ENCODE data around the gene RFX1. TPM values are rescaled to one million over a fixed set of nuclear protein-coding genes. Genes with fewer than 3 reads are reported as not detected.
"Not testable (repeated sequence)": the region's sequence is repeated elsewhere in the genome, so short reads cannot be mapped to it uniquely, and the experiment has no call there.

Gene RFX1
- total RNA-seq, 1 donor from 2014 or later, result 17.0 TPM

GRCh38 chr19:14022469-14022868 lies 16.3 kb upstream of the RFX1 start:
- no peaks in the 10 kb centered on the region for H3K36me3 Mint-ChIP-seq (ENCODE audit: low read depth)
- DNase-seq (ENCODE audit: low spot score), result no peak
- H3K27me3 Mint-ChIP-seq (ENCODE audit: insufficient read depth), result peaks cover 4% of the 10 kb centered on the region
- no peaks in the 10 kb centered on the region for H3K9me3 Mint-ChIP-seq
- intact Hi-C loops (cut with micrococcal nuclease), result no loop called here
- no peak overlapping the region for H3K4me3 Mint-ChIP-seq
- H3K27ac Mint-ChIP-seq, result no peak overlapping the region
- peaks cover 5% of the 10 kb centered on the region for H3K4me1 Mint-ChIP-seq (ENCODE audit: low read depth)

- Mint-ChIP-seq H3K4me1 (ENCODE audit: low read depth) (peaks cover 5% of the 10 kb centered on the region), H3K9me3 (no peaks in the 10 kb centered on the region), H3K4me3 (no peak overlapping the region), H3K36me3 (ENCODE audit: low read depth) (no peaks in the 10 kb centered on the region), H3K27ac (no peak overlapping the region), H3K27me3 (ENCODE audit: insufficient read depth) (peaks cover 2% of the 10 kb centered on the region)
- DNase-seq (ENCODE audit: low spot score), result no peak
- intact Hi-C loops (cut with micrococcal nuclease), result no loop called here
Observed at GRCh38 chr19:14021474-14021873, 15.4 kb upstream of the RFX1 start.

GRCh38 chr19:14019739-14020138 lies 13.6 kb upstream of the RFX1 start:
- H3K27ac Mint-ChIP-seq; H3K36me3 Mint-ChIP-seq (ENCODE audit: low read depth); H3K4me3 Mint-ChIP-seq: not testable (repeated sequence)

GRCh38 chr19:14019100-14019499 lies 13.0 kb upstream of the RFX1 start:
- peaks cover 2% of the 10 kb centered on the region for H3K27me3 Mint-ChIP-seq (ENCODE audit: insufficient read depth)
- no peaks in the 10 kb centered on the region for H3K36me3 Mint-ChIP-seq (ENCODE audit: low read depth)
- H3K27ac Mint-ChIP-seq, result no peak overlapping the region
- DNase-seq (ENCODE audit: low spot score), result no peak
- H3K4me1 Mint-ChIP-seq (ENCODE audit: low read depth), result peaks cover 5% of the 10 kb centered on the region
- H3K9me3 Mint-ChIP-seq, result no peaks in the 10 kb centered on the region
- H3K4me3 Mint-ChIP-seq, result no peak overlapping the region
- intact Hi-C loops (cut with micrococcal nuclease), result no loop called here

More at GRCh38 chr19:14019739-14020138, 13.6 kb upstream of the RFX1 start:
- H3K9me3 Mint-ChIP-seq; intact Hi-C loops (cut with micrococcal nuclease); DNase-seq (ENCODE audit: low spot score); H3K4me1 Mint-ChIP-seq (ENCODE audit: low read depth); H3K27me3 Mint-ChIP-seq (ENCODE audit: insufficient read depth): not testable (repeated sequence)

DNA sequence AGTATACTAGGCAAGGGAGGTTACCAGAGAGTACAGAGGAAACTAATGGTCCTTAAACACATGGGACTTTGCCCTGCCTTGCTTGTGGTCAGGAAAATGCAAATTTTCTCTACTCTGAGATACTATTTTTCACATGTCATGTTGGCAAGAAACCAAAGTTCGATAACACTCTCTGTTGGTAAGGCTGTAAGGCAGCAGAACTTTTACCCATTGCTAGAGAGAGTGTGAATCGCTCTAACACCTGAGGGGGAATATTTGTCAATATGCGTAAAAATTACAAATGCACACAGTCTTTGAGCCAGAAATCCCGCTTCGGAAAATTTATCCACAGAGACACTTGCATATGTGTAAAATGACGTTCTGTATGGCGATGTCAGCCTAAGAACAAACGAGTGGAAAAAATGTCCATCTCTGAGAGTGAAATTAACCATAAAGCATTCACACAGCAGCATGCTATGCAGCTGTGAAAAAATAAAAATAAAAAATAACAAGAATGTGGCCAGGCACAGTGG lies 9.5 kb upstream of the RFX1 start:
- peaks cover 4% of the 10 kb centered on the region for H3K27me3 Mint-ChIP-seq (ENCODE audit: insufficient read depth)
- no peaks in the 10 kb centered on the region for H3K9me3 Mint-ChIP-seq
- intact Hi-C loops (cut with micrococcal nuclease), result no loop called here
- no peak for DNase-seq (ENCODE audit: low spot score)
- H3K36me3 Mint-ChIP-seq (ENCODE audit: low read depth), result no peaks in the 10 kb centered on the region
- no peak overlapping the region for H3K4me3 Mint-ChIP-seq
- no peaks in the 10 kb centered on the region for H3K4me1 Mint-ChIP-seq (ENCODE audit: low read depth)
- H3K27ac Mint-ChIP-seq, result no peak overlapping the region

GRCh38 chr19:14012378-14012915 lies 6.3 kb upstream of the RFX1 start:
- H3K4me3 Mint-ChIP-seq, result no peak overlapping the region
- H3K27me3 Mint-ChIP-seq (ENCODE audit: insufficient read depth), result peaks cover 2% of the 10 kb centered on the region
- H3K9me3 Mint-ChIP-seq, result no peaks in the 10 kb centered on the region
- no peaks in the 10 kb centered on the region for H3K36me3 Mint-ChIP-seq (ENCODE audit: low read depth)
- intact Hi-C loops (cut with micrococcal nuclease), result no loop called here
- no peaks in the 10 kb centered on the region for H3K4me1 Mint-ChIP-seq (ENCODE audit: low read depth)
- no peak for DNase-seq (ENCODE audit: low spot score)
- no peak overlapping the region for H3K27ac Mint-ChIP-seq

DNA sequence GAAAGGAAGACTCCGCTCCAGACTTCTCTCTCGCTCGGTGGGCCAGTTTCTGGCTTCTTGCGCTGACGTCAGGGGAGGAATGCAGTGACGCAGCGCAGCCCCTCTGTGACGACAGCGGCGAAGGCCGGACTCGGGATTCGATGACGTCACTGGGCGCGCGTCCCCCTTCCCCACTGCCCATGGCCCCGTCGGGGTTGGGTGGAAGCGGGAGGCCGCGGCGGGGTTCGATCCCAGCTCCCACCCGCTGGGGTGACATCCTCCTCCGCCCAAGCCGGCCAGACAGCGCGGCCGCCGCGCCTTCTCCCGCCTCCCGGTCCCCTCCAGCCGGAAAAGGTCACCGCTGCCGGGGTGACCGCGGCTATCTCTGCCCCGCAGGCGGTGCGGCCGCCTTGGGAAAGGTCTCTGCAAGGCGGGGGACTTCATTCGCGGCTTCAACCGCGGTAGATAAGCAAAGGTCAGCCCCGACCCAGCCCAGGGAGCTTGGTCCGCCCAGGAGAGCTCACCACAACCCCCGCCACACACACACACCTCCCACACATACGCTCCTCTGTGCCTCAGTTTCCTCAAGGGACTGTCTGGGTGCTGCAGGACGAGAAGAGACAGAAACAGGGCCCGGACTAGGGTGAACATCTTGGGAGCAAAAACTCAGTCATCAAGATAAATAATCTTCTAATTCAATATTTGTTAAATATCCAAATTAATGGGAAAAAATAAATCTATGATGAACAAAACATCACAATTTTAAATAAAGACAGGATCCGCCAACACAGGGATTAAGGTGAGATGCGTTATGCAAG lies 844 bp upstream of the RFX1 start:
- Mint-ChIP-seq H3K9me3 (no peaks in the 10 kb centered on the region), H3K4me1 (ENCODE audit: low read depth) (peaks cover 33% of the 10 kb centered on the region), H3K36me3 (ENCODE audit: low read depth) (no peaks in the 10 kb centered on the region), H3K4me3 (peak overlapping the region; percentile 87), H3K27ac (peak overlapping the region; percentile 99), H3K27me3 (ENCODE audit: insufficient read depth) (peaks cover 3% of the 10 kb centered on the region)
- no peak for DNase-seq (ENCODE audit: low spot score)
- intact Hi-C loops (cut with micrococcal nuclease), result loop anchor here (1.0 to 10.0 kb wide), 10 partner anchors 21 to 852 kb away; partner anchors contain the start of genes BRME1, CC2D1A, DCAF15 and DNAJB1

GRCh38 chr19:14005349-14006084 lies 603 bp downstream of the RFX1 start:
- Mint-ChIP-seq H3K4me3 (peak overlapping the region; percentile 71), H3K36me3 (ENCODE audit: low read depth) (no peaks in the 10 kb centered on the region), H3K4me1 (ENCODE audit: low read depth) (peaks cover 43% of the 10 kb centered on the region), H3K27me3 (ENCODE audit: insufficient read depth) (peaks cover 2% of the 10 kb centered on the region), H3K9me3 (no peaks in the 10 kb centered on the region), H3K27ac (peak overlapping the region; percentile 99)
- intact Hi-C loops (cut with micrococcal nuclease), result loop anchor here (1.0 to 10.0 kb wide), 10 partner anchors 19 to 851 kb away; partner anchors contain the start of genes BRME1, CC2D1A, DCAF15 and DNAJB1
- peak; percentile 85 for DNase-seq (ENCODE audit: low spot score)

GRCh38 chr19:14004619-14005348 lies 1.3 kb downstream of the RFX1 start:
- peak overlapping the region; percentile 80 for H3K27ac Mint-ChIP-seq
- H3K9me3 Mint-ChIP-seq, result no peaks in the 10 kb centered on the region
- intact Hi-C loops (cut with micrococcal nuclease), result loop anchor here (10.0 kb wide), 2 partner anchors 360 to 850 kb away; partner anchors contain the start of genes IER2 and STX10
- peak overlapping the region; percentile 71 for H3K4me3 Mint-ChIP-seq
- no peak for DNase-seq (ENCODE audit: low spot score)
- H3K27me3 Mint-ChIP-seq (ENCODE audit: insufficient read depth), result peaks cover 2% of the 10 kb centered on the region
- H3K4me1 Mint-ChIP-seq (ENCODE audit: low read depth), result peaks cover 43% of the 10 kb centered on the region
- H3K36me3 Mint-ChIP-seq (ENCODE audit: low read depth), result no peaks in the 10 kb centered on the region

DNA sequence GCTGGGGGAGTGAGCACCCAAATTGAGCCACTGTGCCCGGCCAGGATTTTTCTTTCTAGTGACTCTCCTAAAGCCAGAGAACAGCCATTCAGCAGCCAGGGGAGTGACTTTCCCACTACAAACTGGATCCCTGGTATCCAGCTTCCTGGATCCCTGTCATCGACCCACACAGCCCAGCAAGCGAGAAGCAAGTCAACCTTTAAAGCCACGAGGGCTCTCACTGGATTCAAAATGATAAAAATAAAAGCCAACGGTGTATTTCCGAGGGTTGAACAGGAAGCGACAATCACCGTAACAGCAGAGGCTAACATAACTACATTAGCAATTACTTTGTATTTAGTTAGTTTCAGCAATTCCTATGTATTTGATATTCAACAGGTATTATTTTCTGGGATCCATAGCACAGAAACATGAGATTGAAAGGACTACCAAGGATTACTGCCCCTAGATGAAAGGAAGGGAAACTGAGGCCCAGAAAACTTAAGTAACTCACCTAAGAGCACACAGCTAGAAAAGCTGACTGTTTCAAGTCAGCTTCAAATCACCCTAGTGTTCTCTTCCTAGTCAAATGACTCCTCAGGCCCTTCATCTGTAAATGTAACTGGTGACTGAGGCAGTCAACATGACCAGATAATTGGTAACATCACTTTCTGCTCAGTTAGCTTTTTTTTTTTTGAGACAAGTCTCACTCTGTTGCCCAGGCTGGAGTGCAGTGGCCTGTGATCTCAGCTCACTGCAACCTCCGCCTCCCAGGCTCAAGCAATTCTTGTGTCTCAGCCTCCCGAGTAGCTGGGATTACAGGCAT lies 2.7 kb downstream of the RFX1 start:
- Mint-ChIP-seq H3K36me3 (ENCODE audit: low read depth) (peaks cover 3% of the 10 kb centered on the region), H3K9me3 (peaks cover 5% of the 10 kb centered on the region), H3K27ac (peak overlapping the region; percentile 93), H3K27me3 (ENCODE audit: insufficient read depth) (peaks cover 2% of the 10 kb centered on the region), H3K4me1 (ENCODE audit: low read depth) (peaks cover 43% of the 10 kb centered on the region), H3K4me3 (peak overlapping the region; percentile 65)
- intact Hi-C loops (cut with micrococcal nuclease), result loop anchor here (10.0 kb wide), 2 partner anchors 361 to 849 kb away; partner anchors contain the start of genes IER2 and STX10
- DNase-seq (ENCODE audit: low spot score), result no peak

GRCh38 chr19:14002571-14003250 lies 3.4 kb downstream of the RFX1 start:
- Mint-ChIP-seq H3K27ac (peak overlapping the region; percentile 93), H3K4me1 (ENCODE audit: low read depth) (peaks cover 43% of the 10 kb centered on the region), H3K27me3 (ENCODE audit: insufficient read depth) (peaks cover 2% of the 10 kb centered on the region), H3K9me3 (peaks cover 5% of the 10 kb centered on the region), H3K36me3 (ENCODE audit: low read depth) (peaks cover 9% of the 10 kb centered on the region), H3K4me3 (peak overlapping the region; percentile 65)
- intact Hi-C loops (cut with micrococcal nuclease), result loop anchor here (10.0 kb wide), 2 partner anchors 362 to 848 kb away; partner anchors contain the start of genes IER2 and STX10
- DNase-seq (ENCODE audit: low spot score), result no peak
